K562 (cell line): Measurements from ENCODE around the gene HAUS2. TPM values are rescaled to one million over a fixed set of nuclear protein-coding genes. Genes with fewer than 3 reads are reported as not detected.
A peak's percentile ranks its signal among the peaks of the same experiment; 100 is the strongest.

Source experiments
- CTCF ChIP-seq, 3 experiments: IDR thresholded peaks in 2 of 3; conservative IDR thresholded peaks in 1 of 3; 2 replicates each; pipeline ENCODE4 v1.5.1; 2011 to 2012; ENCODE audit warnings: low read length in 3 of 3, mild to moderate bottlenecking in 3 of 3, control low read depth in 2 of 3, improper control_type of control experiment in 1 of 3, inconsistent platforms in 1 of 3, low read depth in 1 of 3, mixed read lengths in 1 of 3, moderate library complexity in 1 of 3; ENCODE audit not compliant: insufficient read depth in 2 of 3
- E2F5 ChIP-seq: sonication (generic); formaldehyde crosslinking; IDR thresholded peaks from 2 replicates; pipeline ENCODE4 v1.8.0; 2022; ENCODE audit warnings: mild to moderate bottlenecking, missing genetic modification reagents
- EP400 ChIP-seq: fragments of 450-650 bp; IDR thresholded peaks from 2 replicates; pipeline ENCODE4 v1.6.1; 2017; ENCODE audit warnings: antibody characterized with exemption, mild to moderate bottlenecking, moderate library complexity
- ETS2 ChIP-seq: IDR thresholded peaks from 2 replicates; pipeline ENCODE4 v1.6.1; 2016; ENCODE audit warnings: borderline replicate concordance, missing genetic modification characterization, mild to moderate bottlenecking, moderate library complexity, missing compliant biosample characterization; ENCODE audit not compliant: poor library complexity, severe bottlenecking
- HLTF ChIP-seq: fragments of 450-650 bp; IDR thresholded peaks from 2 replicates; pipeline ENCODE4 v1.6.1; 2016
- NFIC ChIP-seq: fragments of 450-650 bp; IDR thresholded peaks from 2 replicates; pipeline ENCODE4 v1.6.1; 2017; ENCODE audit warnings: mild to moderate bottlenecking, inconsistent platforms
- SIN3B ChIP-seq: fragments of 450-650 bp; IDR thresholded peaks from 2 replicates; pipeline ENCODE4 v1.6.1; 2017; ENCODE audit warnings: low read depth, mild to moderate bottlenecking, moderate library complexity
- THAP12 ChIP-seq: fragments of 250-450 bp; sonication (Bioruptor Pico); IDR thresholded peaks from 2 replicates; pipeline ENCODE4 v1.9.0; 2021; ENCODE audit warnings: mild to moderate bottlenecking, inconsistent platforms
- TSHZ1 ChIP-seq: fragments of 250-450 bp; sonication (Bioruptor Pico); IDR thresholded peaks from 2 replicates; pipeline ENCODE4 v1.4.0; 2020; ENCODE audit warnings: mild to moderate bottlenecking, moderate library complexity
- ZHX1 ChIP-seq: fragments of 150-350 bp; conservative IDR thresholded peaks from 2 replicates; pipeline ENCODE4 v1.6.1; 2014; ENCODE audit warnings: low read length
- ZNF384 ChIP-seq: IDR thresholded peaks from 2 replicates; pipeline ENCODE4 v1.6.1; 2012; ENCODE audit warnings: low read depth, low read length, improper control_type of control experiment
- ZNF644 ChIP-seq: fragments of 200-800 bp; sonication (Bioruptor generic); IDR thresholded peaks from 2 replicates; pipeline ENCODE4 v1.6.1; 2016; ENCODE audit warnings: low read depth, missing genetic modification characterization, missing compliant biosample characterization
- ZNF830 ChIP-seq: fragments of 250-450 bp; sonication (Bioruptor Pico); IDR thresholded peaks from 2 replicates; pipeline ENCODE4 v1.5.0; 2021; ENCODE audit warnings: mild to moderate bottlenecking
- polyA plus RNA-seq, 8 experiments: library from polyadenylated mRNA; depleted of rRNA in 4 of 8; stranded (reverse) in 5 of 8; unstranded in 3 of 8; fragments of >200 nt; fragmentation: Nextera tagmentation in 2 of 8; fragmentation: Illumina TruSeq in 1 of 8; extraction: Ambion mirVana in 2 of 8; extraction: Trizol in 1 of 8; gene quantifications; 2 replicates each; pipeline versions ENCODE4 v1.2.1 to v1.2.3, GENCODE V29; 2011 to 2014; ENCODE audit warnings: inconsistent platforms in 1 of 8, missing spikeins in 1 of 8
- total RNA-seq, 7 experiments: library from RNA; depleted of rRNA in 6 of 7; stranded (reverse); fragments of >200 nt in 6 of 7; fragmentation: Illumina TruSeq in 2 of 7; extraction: Trizol in 2 of 7; gene quantifications; 2 replicates each; pipeline versions ENCODE4 v1.2.1 to v1.2.3, GENCODE V29; 2011 to 2021; ENCODE audit warnings: low replicate concordance in 1 of 7
- TF ChIP-seq, protein P1 (sequence below): fragments of 450-650 bp; IDR thresholded peaks from 2 replicates; pipeline ENCODE4 v1.7.0; 2016; ENCODE audit warnings: borderline replicate concordance

Gene HAUS2
- total and polyA plus RNA-seq, 9 of the 15 experiments (the other 6 are each of a cell fraction or from before 2014, with no cell fraction given) = 30.6 to 64.9 (median 54.1) TPM

- TF ChIP-seq CTCF (IDR thresholded peaks at IDR 0.05 in 2 of 3, conservative IDR thresholded peaks at IDR 0.05 in 1 of 3; ENCODE audit: insufficient read depth in 2 of 3, low read depth in 1 of 3, low read length in 3 of 3) = 0 out of 6 replicates have a peak, but pooled peaks of 1 of the 3 experiments have one; percentile 14
- TF ChIP-seq ZNF384 = peak; percentile 12; the same call in 1 of the 2 replicates
- TF ChIP-seq ZNF830 (CRISPR knock-in tag) = no peak
- no peak for TF ChIP-seq ETS2 (tag)
- no peak for TF ChIP-seq ZHX1
- 0 out of 2 replicates have a peak, but pooled peaks have one; percentile 5 for TF ChIP-seq SIN3B
- TF ChIP-seq E2F5 (CRISPR knock-in tag) = no peak
- peak; percentile 73; the same call in 1 of the 2 replicates for TF ChIP-seq EP400
- TF ChIP-seq, protein P1, sequence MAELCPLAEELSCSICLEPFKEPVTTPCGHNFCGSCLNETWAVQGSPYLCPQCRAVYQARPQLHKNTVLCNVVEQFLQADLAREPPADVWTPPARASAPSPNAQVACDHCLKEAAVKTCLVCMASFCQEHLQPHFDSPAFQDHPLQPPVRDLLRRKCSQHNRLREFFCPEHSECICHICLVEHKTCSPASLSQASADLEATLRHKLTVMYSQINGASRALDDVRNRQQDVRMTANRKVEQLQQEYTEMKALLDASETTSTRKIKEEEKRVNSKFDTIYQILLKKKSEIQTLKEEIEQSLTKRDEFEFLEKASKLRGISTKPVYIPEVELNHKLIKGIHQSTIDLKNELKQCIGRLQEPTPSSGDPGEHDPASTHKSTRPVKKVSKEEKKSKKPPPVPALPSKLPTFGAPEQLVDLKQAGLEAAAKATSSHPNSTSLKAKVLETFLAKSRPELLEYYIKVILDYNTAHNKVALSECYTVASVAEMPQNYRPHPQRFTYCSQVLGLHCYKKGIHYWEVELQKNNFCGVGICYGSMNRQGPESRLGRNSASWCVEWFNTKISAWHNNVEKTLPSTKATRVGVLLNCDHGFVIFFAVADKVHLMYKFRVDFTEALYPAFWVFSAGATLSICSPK = 0 out of 2 replicates have a peak, but pooled peaks have one; percentile 74
- TF ChIP-seq THAP12 = 0 out of 2 replicates have a peak, but pooled peaks have one; percentile 0
- TF ChIP-seq HLTF = 0 out of 2 replicates have a peak, but pooled peaks have one; percentile 9
- no peak for TF ChIP-seq TSHZ1 (CRISPR knock-in tag)
- peak; percentile 69 for TF ChIP-seq NFIC
- no peak for TF ChIP-seq ZNF644 (tag)
Measured at GRCh38 chr15:42549032-42549491, 424 bp downstream of the HAUS2 start (continued).
